Right forelimb (tissue), 1 donor: ENCODE measurements around the gene CLIC5.

ENCODE experiments used
- DNase-seq: peaks from one replicate; pipeline ENCODE4 v3.0.0-alpha.2; 2018

CLIC5 gene

GRCh38 chr6:45990162-45990561, 25.5 kb downstream of the CLIC5 start:
- DNase-seq = no peak

GRCh38 chr6:45988635-45989034, 27.0 kb downstream of the CLIC5 start:
- no peak for DNase-seq

GRCh38 chr6:45987856-45988255, 27.8 kb downstream of the CLIC5 start:
- DNase-seq = no peak

GRCh38 chr6:45986746-45987274, 28.9 kb downstream of the CLIC5 start:
- DNase-seq = no peak

- no peak for DNase-seq
Observed at GRCh38 chr6:45984788-45985425, 30.8 kb downstream of the CLIC5 start.

GRCh38 chr6:45984347-45984746, 31.3 kb downstream of the CLIC5 start:
- no peak for DNase-seq

GRCh38 chr6:45983062-45983461, 32.6 kb downstream of the CLIC5 start:
- no peak for DNase-seq

- no peak for DNase-seq
Observed at GRCh38 chr6:45982280-45983036, 33.2 kb downstream of the CLIC5 start.

GRCh38 chr6:45981046-45981445, 34.6 kb downstream of the CLIC5 start:
- no peak for DNase-seq

- DNase-seq = no peak
Observed at GRCh38 chr6:45979311-45979710, 36.3 kb downstream of the CLIC5 start.

- DNase-seq = no peak
Observed at GRCh38 chr6:45974596-45974995, 41.1 kb downstream of the CLIC5 start.

- DNase-seq = no peak
Observed at GRCh38 chr6:45972795-45973503, 42.7 kb downstream of the CLIC5 start.

- no peak for DNase-seq
Observed at GRCh38 chr6:45971287-45971686, 44.4 kb downstream of the CLIC5 start.

- DNase-seq = no peak
Observed at GRCh38 chr6:45970326-45970725, 45.3 kb downstream of the CLIC5 start.

GRCh38 chr6:45969883-45970282, 45.8 kb downstream of the CLIC5 start:
- no peak for DNase-seq

- no peak for DNase-seq
Observed at GRCh38 chr6:45969026-45969425, 46.6 kb downstream of the CLIC5 start.

GRCh38 chr6:45967363-45967762, 48.3 kb downstream of the CLIC5 start:
- DNase-seq = no peak

- no peak for DNase-seq
Observed at GRCh38 chr6:45966797-45967196, 48.9 kb downstream of the CLIC5 start.

- no peak for DNase-seq
Observed at GRCh38 chr6:45966340-45966739, 49.3 kb downstream of the CLIC5 start.

- no peak for DNase-seq
Observed at GRCh38 chr6:45965792-45966191, 49.9 kb downstream of the CLIC5 start.

GRCh38 chr6:45965007-45965406, 50.7 kb downstream of the CLIC5 start:
- DNase-seq = no peak

- no peak for DNase-seq
Observed at GRCh38 chr6:45964300-45964699, 51.4 kb downstream of the CLIC5 start.

GRCh38 chr6:45963896-45964295, 51.8 kb downstream of the CLIC5 start:
- no peak for DNase-seq

GRCh38 chr6:45961125-45961524, 54.5 kb downstream of the CLIC5 start:
- no peak for DNase-seq
